K562 (cell line): ENCODE results near the gene OSCP1. TPM values are rescaled to one million over a fixed set of nuclear protein-coding genes. Genes with fewer than 3 reads are reported as not detected.
A peak's percentile ranks its signal among the peaks of the same experiment; 100 is the strongest.

Experiments
- ATAC-seq: fragments of 200-7000 bp; cut with Tn5 transposase; 3 replicates; pipeline ENCODE4 v1.9.1; 2020; ENCODE audit warnings: moderate library complexity
- BruUV-seq: library from RNA; stranded (reverse); fragments of 400-500 nt; replicated peaks from 2 replicates; lab custom pipeline; 2021; lab: Mats Ljungman, UMichigan
- CTCF ChIA-PET: fragments of 300-600 bp; formaldehyde crosslinking; extraction: SDS; loops from one replicate; lab custom pipeline; 2021; ENCODE audit warnings: low intra/inter-chr PET ratio; lab: Yijun Ruan, JAX
- POLR2A ChIA-PET: fragments of 300-600, 350-650 bp; sonication (Branson Sonifier 250); formaldehyde crosslinking; extraction: SDS; loops from one replicate; lab custom pipeline; 2021; ENCODE audit warnings: antibody characterized with exemption, inconsistent platforms; lab: Yijun Ruan, JAX
- DNase-seq, 4 experiments: peaks; one replicate each; pipeline versions ENCODE4 v3.0.0 to v3.0.0-alpha.2; 2011 to 2018; ENCODE audit warnings: low spot score in 3 of 4, mixed read lengths in 3 of 4; ENCODE audit errors: extremely low read depth in 1 of 4
- FAIRE-seq: peaks from 2 replicates; lab custom pipeline; 2011; peaks lifted over from hg19 to GRCh38; lab: Jason Lieb, UNC
- H2AFZ ChIP-seq: 2 replicates; pipeline ENCODE4 v1.6.0; 2011; ENCODE audit warnings: low read depth, low read length, control low read depth, inconsistent platforms
- H3K27ac ChIP-seq: fragments of 200-600 bp; 3 replicates; pipeline ENCODE4 v1.8.0; 2011; ENCODE audit warnings: low read depth, mild to moderate bottlenecking, control low read depth, inconsistent platforms, low read length, moderate library complexity, mixed read lengths; ENCODE audit errors: extremely low read depth
- H3K27me3 ChIP-seq, 2 experiments: fragments of 300-600 bp in 1 of 2; 2 replicates in 1 of 2; 3 replicates in 1 of 2; pipeline versions ENCODE4 v1.6.0 to v1.8.0; 2011; ENCODE audit warnings: inconsistent platforms in 2 of 2, low read length in 2 of 2, mild to moderate bottlenecking in 1 of 2, mixed read lengths in 1 of 2, moderate library complexity in 1 of 2; ENCODE audit not compliant: control insufficient read depth in 2 of 2, insufficient read depth in 2 of 2
- H3K36me3 ChIP-seq: fragments of 300-600 bp; 3 replicates; pipeline ENCODE4 v1.8.0; 2011; ENCODE audit warnings: mild to moderate bottlenecking, low read length, inconsistent platforms; ENCODE audit not compliant: control insufficient read depth, insufficient read depth
- H3K4me1 ChIP-seq, 2 experiments: fragments of 200-600 bp in 1 of 2; replicated peaks in 1 of 2; 2 replicates in 1 of 2; 3 replicates in 1 of 2; pipeline versions ENCODE4 v1.5.1 to v1.8.0; 2011; ENCODE audit warnings: inconsistent platforms in 2 of 2, low read length in 2 of 2, mild to moderate bottlenecking in 1 of 2, mixed read lengths in 1 of 2, moderate library complexity in 1 of 2; ENCODE audit not compliant: control insufficient read depth in 2 of 2, insufficient read depth in 2 of 2
- H3K4me2 ChIP-seq: 2 replicates; pipeline ENCODE4 v1.6.1; 2011; ENCODE audit warnings: low read length, control low read depth, inconsistent platforms, mixed read lengths; ENCODE audit not compliant: insufficient read depth
- H3K4me3 ChIP-seq: fragments of 200-600 bp; sonication (generic), shearing (Covaris generic); 2 replicates; pipeline ENCODE4 v1.5.1; 2016; ENCODE audit warnings: control low read depth, inconsistent platforms
- H3K79me2 ChIP-seq: fragments of 200-600 bp; 3 replicates; pipeline ENCODE4 v1.8.0; 2011; ENCODE audit warnings: low read length, inconsistent platforms; ENCODE audit not compliant: control insufficient read depth, insufficient read depth
- H3K9ac ChIP-seq, 2 experiments: 2 replicates each; pipeline versions ENCODE4 v1.6.0 to v1.6.1; 2011; ENCODE audit warnings: low read depth in 2 of 2, low read length in 2 of 2, control low read depth in 1 of 2, inconsistent platforms in 1 of 2, mild to moderate bottlenecking in 1 of 2, mixed read lengths in 1 of 2; ENCODE audit not compliant: insufficient read depth in 1 of 2
- H3K9me1 ChIP-seq: one replicate; pipeline ENCODE4 v1.6.0; 2011; ENCODE audit warnings: inconsistent platforms, mild to moderate bottlenecking, low read length, moderate library complexity; ENCODE audit not compliant: control insufficient read depth, insufficient read depth
- H3K9me3 ChIP-seq: replicated peaks from 2 replicates; pipeline ENCODE4 v1.5.1; 2011; ENCODE audit warnings: low read depth, low read length, inconsistent platforms; ENCODE audit not compliant: control insufficient read depth, insufficient read depth
- H4K20me1 ChIP-seq: replicated peaks from 2 replicates; pipeline ENCODE4 v1.6.1; 2011; ENCODE audit warnings: low read length, inconsistent platforms, mixed read lengths; ENCODE audit not compliant: control insufficient read depth, insufficient read depth
- CTBP1 ChIP-seq: fragments of 450-650 bp; IDR thresholded peaks from 2 replicates; pipeline ENCODE4 v1.6.1; 2016; ENCODE audit warnings: borderline replicate concordance
- CTCF ChIP-seq, 3 experiments: IDR thresholded peaks in 2 of 3; conservative IDR thresholded peaks in 1 of 3; 2 replicates each; pipeline ENCODE4 v1.5.1; 2011 to 2012; ENCODE audit warnings: low read length in 3 of 3, mild to moderate bottlenecking in 3 of 3, control low read depth in 2 of 3, improper control_type of control experiment in 1 of 3, inconsistent platforms in 1 of 3, low read depth in 1 of 3, mixed read lengths in 1 of 3, moderate library complexity in 1 of 3; ENCODE audit not compliant: insufficient read depth in 2 of 3
- DEAF1 ChIP-seq: fragments of 450-650 bp; formaldehyde crosslinking; IDR thresholded peaks from 2 replicates; pipeline ENCODE4 v1.4.0; 2020; ENCODE audit warnings: mild to moderate bottlenecking, moderate library complexity
- JUND ChIP-seq, 2 experiments: IDR thresholded peaks; 2 replicates in 1 of 2; 3 replicates in 1 of 2; pipeline ENCODE4 v1.6.1; 2011; ENCODE audit warnings: borderline replicate concordance in 2 of 2, low read depth in 2 of 2, low read length in 2 of 2, improper control_type of control experiment in 1 of 2, missing biosample characterization in 1 of 2, missing genetic modification characterization in 1 of 2, missing genetic modification reagents in 1 of 2
- KDM1A ChIP-seq, 2 experiments: fragments of 450-650 bp; IDR thresholded peaks; 2 replicates each; pipeline ENCODE4 v1.6.1; 2016; ENCODE audit warnings: mild to moderate bottlenecking in 2 of 2
- KLF16 ChIP-seq: IDR thresholded peaks from 2 replicates; pipeline ENCODE4 v1.6.1; 2016; ENCODE audit warnings: antibody characterized with exemption
- MTA3 ChIP-seq: fragments of 450-650 bp; formaldehyde crosslinking; IDR thresholded peaks from 2 replicates; pipeline ENCODE4 v1.6.1; 2017; ENCODE audit warnings: mild to moderate bottlenecking, borderline replicate concordance
- NONO ChIP-seq, 2 experiments: fragments of 200-400 bp in 1 of 2; fragments of 450-650 bp in 1 of 2; formaldehyde crosslinking in 1 of 2; IDR thresholded peaks; 2 replicates each; pipeline ENCODE4 v1.6.1; 2017; ENCODE audit warnings: low read depth in 2 of 2, mild to moderate bottlenecking in 2 of 2, moderate library complexity in 2 of 2, low read length in 1 of 2
- PTRF ChIP-seq: fragments of 450-650 bp; IDR thresholded peaks from 2 replicates; pipeline ENCODE4 v1.6.1; 2016; ENCODE audit warnings: mild to moderate bottlenecking, missing genetic modification characterization, missing compliant biosample characterization
- RCOR1 ChIP-seq, 2 experiments: IDR thresholded peaks; 2 replicates each; pipeline ENCODE4 v1.6.1; 2012; ENCODE audit warnings: low read depth in 2 of 2, low read length in 2 of 2, borderline replicate concordance in 1 of 2, improper control_type of control experiment in 1 of 2
- SMARCE1 ChIP-seq: fragments of 450-650 bp; IDR thresholded peaks from 2 replicates; pipeline ENCODE4 v1.7.1; 2016; ENCODE audit warnings: mild to moderate bottlenecking
- THAP7 ChIP-seq: fragments of 250-450 bp; sonication (Bioruptor Pico); IDR thresholded peaks from 2 replicates; pipeline ENCODE4 v1.5.0; 2021
- XRCC5 ChIP-seq: fragments of 200-400 bp; formaldehyde crosslinking; IDR thresholded peaks from 2 replicates; pipeline ENCODE4 v1.6.1; 2017; ENCODE audit warnings: low read depth, mild to moderate bottlenecking, low read length
- YY1 ChIP-seq, 3 experiments: IDR thresholded peaks; 2 replicates each; pipeline ENCODE4 v1.6.1; 2011; ENCODE audit warnings: low read length in 2 of 3, mild to moderate bottlenecking in 2 of 3, moderate library complexity in 2 of 3, borderline replicate concordance in 1 of 3, control low read depth in 1 of 3, low read depth in 1 of 3; ENCODE audit not compliant: insufficient read depth in 3 of 3, insufficient replicate concordance in 2 of 3, control insufficient read depth in 1 of 3, insufficient read length in 1 of 3; ENCODE audit errors: extremely low read depth in 1 of 3
- ZBTB7A ChIP-seq: IDR thresholded peaks from 2 replicates; pipeline ENCODE4 v1.6.1; 2011; ENCODE audit warnings: low read depth, mild to moderate bottlenecking, low read length, moderate library complexity, borderline replicate concordance; ENCODE audit not compliant: control insufficient read depth
- ZNF217 ChIP-seq: sonication (generic); formaldehyde crosslinking; IDR thresholded peaks from 2 replicates; pipeline ENCODE4 v1.8.0; 2022; ENCODE audit warnings: mild to moderate bottlenecking, missing genetic modification reagents
- WGBS: fragments of 100-300 bp; shearing (Covaris generic); methylation state at CpG from one replicate; pipeline ENCODE4 v1.1.6; 2016; ENCODE audit warnings: low coverage, mixed read lengths; ENCODE audit not compliant: insufficient coverage; ENCODE audit errors: missing lambda C conversion rate; 5-methylcytosine and 5-hydroxymethylcytosine counted together
- in situ Hi-C: fragments of 300-500 bp; cut with MboI; formaldehyde crosslinking; loops from 4 replicates; pipeline ENCODE4 v1.15.0; 2018; ENCODE audit warnings: inconsistent platforms, mixed read lengths
- intact Hi-C: fragments of 100-400 bp; cut with micrococcal nuclease; formaldehyde crosslinking; loops from 2 replicates; pipeline ENCODE4 v1.14.2; 2022
- polyA plus RNA-seq, 8 experiments: library from polyadenylated mRNA; depleted of rRNA in 4 of 8; stranded (reverse) in 5 of 8; unstranded in 3 of 8; fragments of >200 nt; fragmentation: Nextera tagmentation in 2 of 8; fragmentation: Illumina TruSeq in 1 of 8; extraction: Ambion mirVana in 2 of 8; extraction: Trizol in 1 of 8; gene quantifications; 2 replicates each; pipeline versions ENCODE4 v1.2.1 to v1.2.3, GENCODE V29; 2011 to 2014; ENCODE audit warnings: inconsistent platforms in 1 of 8, missing spikeins in 1 of 8
- total RNA-seq, 7 experiments: library from RNA; depleted of rRNA in 6 of 7; stranded (reverse); fragments of >200 nt in 6 of 7; fragmentation: Illumina TruSeq in 2 of 7; extraction: Trizol in 2 of 7; gene quantifications; 2 replicates each; pipeline versions ENCODE4 v1.2.1 to v1.2.3, GENCODE V29; 2011 to 2021; ENCODE audit warnings: low replicate concordance in 1 of 7

The OSCP1 gene
- total and polyA plus RNA-seq, 9 of the 15 experiments (the other 6 are each of a cell fraction or from before 2014, with no cell fraction given): 0.15 to 0.40 (median 0.33) TPM; not detected in 5

- CTCF ChIA-PET: interaction anchor here (0.6 to 1.2 kb wide), 5 partner anchors 18 to 1238 kb away, joined by 3 to 4 read pairs (median 3); partner anchors contain the start of gene MRPS15
- Histone ChIP-seq H3K4me1 (peaks cover 14 to 19% of the 10 kb centered on the region in 2 experiments), H3K79me2 (no peaks in the 10 kb centered on the region), H3K9me1 (no peaks in the 10 kb centered on the region), H3K9me3 (no peaks in the 10 kb centered on the region), H3K9ac (no peak overlapping the region), H3K4me2 (no peak overlapping the region), H3K4me3 (no peak overlapping the region), H4K20me1 (no peaks in the 10 kb centered on the region), H3K27me3 (no peaks in the 10 kb centered on the region), H3K27ac (no peak overlapping the region), H2AFZ (peak overlapping the region; percentile 60), H3K36me3 (no peaks in the 10 kb centered on the region)
- BruUV-seq: no TSS peak
- intact Hi-C loops (loop anchor here (2.0 to 10.0 kb wide), 2 partner anchors 65 to 99 kb away; no protein-coding TSS in a partner anchor), in situ Hi-C loops (no loop called here)
- DNase-seq (peak; percentile 57 to 83 (median 70)), FAIRE-seq (peak; percentile 88), ATAC-seq (peak; percentile 91)
- 31% methylated on average over 8 of the region's 8 CpGs for WGBS
- POLR2A ChIA-PET: interaction anchor here (0.6 to 0.7 kb wide), 3 partner anchors 13 to 1421 kb away, joined by 3 read pairs; no protein-coding TSS in a partner anchor
- TF ChIP-seq RCOR1 (IDR thresholded peaks at IDR 0.05; ENCODE audit: borderline replicate concordance in 1 of 2, low read depth in 2 of 2, low read length in 2 of 2) (peak in 1 of 2 experiments; percentile 70; a peak in 2 of 4 replicates), DEAF1 (CRISPR knock-in tag) (peak; percentile 83), SMARCE1 (no peak), ZBTB7A (peak; percentile 30; the same call in 1 of the 2 replicates), ZNF217 (CRISPR knock-in tag) (no peak), THAP7 (CRISPR knock-in tag) (no peak), KLF16 (peak; percentile 70), YY1 (IDR thresholded peaks at IDR 0.05; ENCODE audit: borderline replicate concordance in 1 of 3, control insufficient read depth in 1 of 3, extremely low read depth in 1 of 3, insufficient read depth in 3 of 3, insufficient read length in 1 of 3, insufficient replicate concordance in 2 of 3, low read depth in 1 of 3, low read length in 2 of 3) (peak in 1 of 3 experiments; percentile 34), XRCC5 (peak; percentile 80; the same call in 1 of the 2 replicates), KDM1A (IDR thresholded peaks at IDR 0.05) (peak; percentile 34 to 40; a peak in 2 of 4 replicates), CTCF (IDR thresholded peaks at IDR 0.05 in 2 of 3, conservative IDR thresholded peaks at IDR 0.05 in 1 of 3; ENCODE audit: insufficient read depth in 2 of 3, low read depth in 1 of 3, low read length in 3 of 3) (peak; percentile 87 to 93 (median 92)), JUND (IDR thresholded peaks at IDR 0.05; ENCODE audit: borderline replicate concordance, low read depth, low read length) (0 out of 2 replicates have a peak, but pooled peaks have one; percentile 3), JUND (tag; IDR thresholded peaks at IDR 0.05; ENCODE audit: borderline replicate concordance, low read depth, low read length) (no peak; the same call in 2 of the 3 replicates), NONO (IDR thresholded peaks at IDR 0.05; ENCODE audit: low read depth in 2 of 2, low read length in 1 of 2) (0 out of 4 replicates have a peak, but pooled peaks of 1 of the 2 experiments have one; percentile 28), PTRF (no peak), MTA3 (peak; percentile 41; the same call in 1 of the 2 replicates), CTBP1 (peak; percentile 54)
These were observed 4.0 kb downstream of the OSCP1 start for GRCh38 chr1:36446271-36446670.
